Adrenal gland (tissue), 5 donors: Measurements from ENCODE around the gene DST.

Experiments
- CTCF ChIP-seq, 6 experiments: fragments of 450-650 bp in 4 of 6; fragments of 200-600 bp in 2 of 6; sonication (generic) in 1 of 6; IDR thresholded peaks; 1 replicate in 5 of 6; 2 replicates in 1 of 6; pipeline versions ENCODE4 v1.5.1 to v1.8.0; 2016 to 2021; ENCODE audit warnings: antibody characterized with exemption in 6 of 6, mild to moderate bottlenecking in 2 of 6, moderate library complexity in 1 of 6
- POLR2A ChIP-seq, 2 donors: fragments of 450-650 bp; IDR thresholded peaks; one replicate each; pipeline ENCODE4 v1.6.1; 2017; ENCODE audit warnings: antibody characterized with exemption in 2 of 2, mild to moderate bottlenecking in 2 of 2, moderate library complexity in 1 of 2
- donor health status: DM: no; HTN: no; CAD: no.

- TF ChIP-seq CTCF (IDR thresholded peaks at IDR 0.05) = no peak
- TF ChIP-seq POLR2A (IDR thresholded peaks at IDR 0.05) = no peak
Observed at GRCh38 chr6:56535626-56536025, 107.1 kb downstream of the DST start.
